K562 (cell line): ENCODE data around the gene RING1.

Source experiments
- EHMT2 ChIP-seq: fragments of 450-650 bp; IDR thresholded peaks from 2 replicates; pipeline ENCODE4 v1.6.1; 2018; ENCODE audit warnings: antibody characterized with exemption
- FOXJ3 ChIP-seq: sonication (generic); formaldehyde crosslinking; IDR thresholded peaks from 2 replicates; pipeline ENCODE4 v1.4.0; 2020; ENCODE audit warnings: mild to moderate bottlenecking, missing genetic modification reagents
- KAT2B ChIP-seq: IDR thresholded peaks from one replicate; pipeline ENCODE4 v1.6.1; 2012; ENCODE audit warnings: low read depth, mild to moderate bottlenecking, control low read depth, inconsistent platforms, low read length, moderate library complexity
- MLX ChIP-seq, 2 experiments: fragments of 450-650 bp in 1 of 2; sonication (generic) in 1 of 2; formaldehyde crosslinking; conservative IDR thresholded peaks; 2 replicates each; pipeline versions ENCODE4 v1.4.0 to v1.8.1; 2020 to 2022; ENCODE audit warnings: mild to moderate bottlenecking in 1 of 2, missing genetic modification reagents in 1 of 2
- NR2C1 ChIP-seq, 2 experiments: fragments of 450-650 bp; IDR thresholded peaks; 2 replicates each; pipeline ENCODE4 v1.6.1; 2017; ENCODE audit warnings: mild to moderate bottlenecking in 2 of 2, antibody characterized with exemption in 1 of 2, inconsistent platforms in 1 of 2, missing compliant biosample characterization in 1 of 2, missing genetic modification characterization in 1 of 2
- POLR2AphosphoS5 ChIP-seq: IDR thresholded peaks from 2 replicates; pipeline ENCODE4 v1.6.1; 2011; ENCODE audit warnings: mild to moderate bottlenecking, low read depth, low read length, moderate library complexity; ENCODE audit not compliant: control insufficient read depth, insufficient read depth
- SREBF1 ChIP-seq: fragments of 150-350 bp; IDR thresholded peaks from 2 replicates; pipeline ENCODE4 v1.6.1; 2014; ENCODE audit warnings: antibody characterized with exemption, low read depth, low read length, borderline replicate concordance

GRCh38 chr6:33160096-33160495 lies 48.2 kb upstream of the RING1 start:
- TF ChIP-seq SREBF1 (no peak), FOXJ3 (CRISPR knock-in tag) (no peak), NR2C1 (IDR thresholded peaks at IDR 0.05) (no peak), NR2C1 (tag; IDR thresholded peaks at IDR 0.05) (no peak), KAT2B (no peak), EHMT2 (no peak), POLR2AphosphoS5 (no peak), MLX (CRISPR knock-in tag; conservative IDR thresholded peaks at IDR 0.05) (no peak)
